GM19025 (cell line): Measurements from ENCODE around the gene ABTB2.
A peak's percentile ranks its signal among the peaks of the same experiment; 100 is the strongest.

Experiments used
- ATAC-seq: cut with Tn5 transposase; IDR thresholded peaks from one replicate; pipeline ENCODE4 v1.9.1; 2021; ENCODE audit warnings: mild to moderate bottlenecking, low read depth, moderate library complexity; ENCODE audit not compliant: unreplicated experiment

The ABTB2 gene

DNA sequence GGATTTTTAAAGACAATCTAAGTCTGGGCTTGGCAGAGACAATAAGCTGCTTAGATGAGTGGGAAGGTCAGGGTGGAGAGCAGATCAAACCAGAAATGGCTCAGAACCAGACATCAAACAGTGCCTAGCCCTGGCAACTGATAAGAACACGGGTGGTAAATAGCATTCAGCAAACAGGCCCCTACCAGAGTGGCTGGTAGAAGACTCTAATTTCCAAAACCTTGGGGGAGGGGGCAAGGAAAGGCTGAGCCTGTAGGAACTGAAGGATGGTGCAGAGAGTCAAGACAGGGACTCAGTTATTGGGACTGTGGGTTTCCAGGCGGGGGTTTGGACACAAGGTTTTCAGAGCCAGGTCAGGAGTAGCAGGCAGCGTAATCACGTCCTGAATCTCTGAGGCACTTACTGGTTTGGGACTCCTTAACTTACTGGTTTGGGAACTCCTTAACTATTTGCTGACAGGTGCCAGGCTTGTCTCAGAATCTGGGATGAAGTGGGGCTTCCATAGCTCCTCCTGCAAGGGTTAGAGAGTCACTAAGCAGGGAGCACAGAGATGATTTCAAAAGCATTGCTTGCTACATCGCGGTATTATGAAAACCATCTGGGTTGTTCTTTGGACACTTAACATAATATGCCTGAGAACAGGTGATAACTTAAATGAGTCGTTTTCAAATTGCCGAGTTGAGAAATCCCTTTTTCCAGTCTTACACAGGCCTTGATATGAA lies 5.7 kb upstream of the ABTB2 start:
- ATAC-seq, result no peak

DNA sequence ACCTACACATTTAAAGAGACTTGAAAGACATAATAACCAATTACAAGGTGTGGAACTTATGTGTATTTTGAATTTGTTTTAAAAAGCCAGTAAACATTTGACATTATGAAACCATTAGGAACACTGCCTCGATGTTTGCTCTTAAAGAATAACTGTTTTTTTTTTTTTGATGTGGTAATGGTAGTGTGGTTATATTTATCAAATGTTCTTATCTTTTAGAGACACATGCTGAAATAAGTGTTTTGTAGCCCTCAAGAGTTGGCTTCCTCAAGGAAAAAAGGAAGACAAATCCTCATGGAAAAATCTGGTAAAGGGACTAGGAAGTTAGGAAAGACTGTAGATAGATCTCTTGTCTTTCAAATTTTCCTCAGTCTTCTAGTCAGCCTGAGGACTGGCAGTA lies 2.2 kb upstream of the ABTB2 start:
- ATAC-seq, result no peak

DNA sequence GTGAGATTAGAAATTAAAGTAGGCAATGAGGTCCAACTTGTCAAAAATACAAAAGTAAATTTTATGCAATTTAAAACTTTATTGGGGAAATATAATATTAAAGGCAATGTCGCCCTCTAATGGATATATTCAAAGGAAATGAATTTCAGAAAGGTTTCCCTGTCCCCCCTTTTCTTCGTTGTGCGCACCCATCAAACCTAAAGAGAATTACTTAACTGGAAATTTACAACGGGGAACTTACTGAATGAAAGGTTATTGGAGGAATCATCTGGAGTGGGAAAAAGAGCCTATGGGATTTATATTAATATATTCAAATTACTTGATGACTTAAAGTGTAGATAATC lies 1.7 kb upstream of the ABTB2 start:
- ATAC-seq, result no peak

DNA sequence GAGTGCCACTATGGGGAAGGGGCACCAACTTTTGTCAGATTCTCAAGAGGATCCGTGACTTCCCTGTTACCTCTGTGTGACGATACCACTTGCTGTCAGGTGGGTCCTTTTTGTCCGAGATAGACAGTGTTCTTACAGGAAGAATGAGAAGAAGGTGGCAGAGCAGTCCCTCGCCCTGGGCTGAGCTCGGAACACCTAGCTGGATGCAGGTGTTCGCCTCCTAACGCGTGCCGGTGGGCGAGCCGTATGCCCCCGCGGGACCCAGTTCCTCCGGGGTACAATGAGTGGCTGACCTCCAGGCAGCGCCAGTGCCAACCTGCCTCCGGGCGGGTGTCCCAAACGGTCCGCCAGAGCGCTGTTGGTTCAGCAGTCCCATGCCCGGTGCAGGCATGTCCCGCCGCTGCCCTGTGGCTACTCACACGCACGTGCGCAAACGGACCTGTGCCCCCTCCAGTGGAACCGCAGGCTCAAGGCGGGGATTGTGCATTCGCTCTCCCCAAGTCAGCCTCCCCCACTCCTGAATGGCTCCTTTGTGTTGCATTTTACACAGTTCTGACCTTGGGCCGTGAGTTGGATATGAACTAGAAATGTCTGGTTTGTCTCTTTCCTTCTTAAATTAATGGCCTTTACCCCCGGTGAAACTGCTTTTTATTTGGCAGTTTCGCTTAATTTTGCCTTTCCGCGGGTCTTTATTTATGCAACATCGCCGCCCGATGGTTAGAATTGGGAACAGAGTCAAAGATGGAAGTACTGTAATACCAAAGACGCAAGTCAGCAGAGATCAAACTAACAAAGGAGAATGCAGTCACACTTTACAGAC lies 1.1 kb upstream of the ABTB2 start:
- no peak for ATAC-seq

DNA sequence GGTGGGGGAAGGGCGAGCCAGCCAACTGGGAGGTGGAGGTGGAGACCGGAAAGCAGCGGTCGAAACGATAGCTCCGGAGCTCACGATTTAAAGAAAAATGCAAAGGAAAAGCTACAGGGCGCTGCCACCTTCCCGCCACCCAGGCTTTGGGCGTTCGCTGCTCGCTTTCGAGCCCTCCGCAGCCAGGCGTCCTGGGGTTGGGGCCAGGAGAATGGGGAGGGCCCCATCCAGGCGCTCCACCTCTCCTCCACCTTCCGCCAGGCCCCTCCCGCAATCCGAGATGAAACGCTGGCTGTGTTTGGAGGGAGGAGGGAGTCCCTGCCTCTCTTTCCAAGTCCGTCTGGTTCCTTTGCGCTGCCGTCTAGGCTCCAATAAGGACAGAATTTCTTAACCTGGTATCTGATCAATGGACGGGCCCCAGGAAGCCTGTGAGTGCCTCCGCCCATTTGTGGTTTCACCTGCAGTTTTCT lies 483 bp upstream of the ABTB2 start:
- ATAC-seq, result no peak

DNA sequence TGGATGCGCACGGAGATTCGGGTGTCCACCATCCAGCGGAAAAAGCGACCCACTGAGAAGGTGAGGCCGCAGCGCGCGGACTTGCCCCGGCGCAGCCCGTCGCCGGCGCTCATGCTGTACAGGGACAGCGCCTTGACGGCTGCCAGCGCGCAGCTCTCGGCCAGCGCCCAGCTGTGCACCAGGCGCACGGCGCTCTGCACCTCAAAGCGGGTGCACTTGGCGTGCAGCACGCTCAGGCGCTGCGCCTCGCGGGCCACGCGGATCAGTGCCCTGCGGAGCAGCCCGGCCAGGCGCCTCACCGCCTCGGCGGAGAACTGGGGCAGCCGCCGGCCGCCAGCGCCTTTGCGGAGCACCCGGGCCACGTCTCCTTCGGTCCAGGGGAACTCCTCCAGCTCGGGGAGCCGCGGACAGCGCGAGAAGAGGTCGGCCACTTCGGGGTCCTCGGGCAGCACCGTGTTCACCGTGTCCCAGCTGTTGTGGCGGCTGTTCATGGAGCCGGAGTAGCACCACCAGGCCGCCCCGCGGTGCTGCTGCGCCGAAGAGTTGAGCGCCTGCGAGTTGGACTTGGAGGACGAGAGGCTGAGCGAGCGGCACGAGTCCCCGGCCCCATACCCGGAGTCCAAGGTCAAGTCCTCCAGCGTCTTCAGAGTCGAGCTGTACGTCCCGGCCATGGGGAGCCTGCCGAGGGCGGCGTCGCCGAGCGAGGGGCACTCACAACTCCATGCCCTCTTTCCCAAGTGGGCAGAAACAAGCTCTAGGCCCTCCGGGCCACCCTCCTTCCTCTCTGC lies 703 bp downstream of the ABTB2 start:
- no peak for ATAC-seq

DNA sequence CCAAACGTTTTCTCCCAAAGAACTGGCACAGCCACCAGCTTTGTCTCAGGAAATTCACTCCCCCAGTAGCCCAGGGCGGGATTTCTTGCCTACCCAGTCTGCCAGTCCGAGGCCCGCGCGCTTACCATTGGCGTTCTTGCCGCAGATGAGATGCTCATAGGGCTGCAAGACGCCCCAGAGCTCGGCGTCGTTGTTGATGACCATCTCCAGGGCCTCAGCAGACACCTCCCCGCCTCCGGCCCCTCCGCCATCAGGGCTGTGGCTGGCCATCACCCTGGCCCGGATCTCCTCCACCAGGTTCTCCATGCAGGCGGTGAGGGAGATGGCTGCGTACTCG lies 1.3 kb downstream of the ABTB2 start:
- ATAC-seq, result no peak

DNA sequence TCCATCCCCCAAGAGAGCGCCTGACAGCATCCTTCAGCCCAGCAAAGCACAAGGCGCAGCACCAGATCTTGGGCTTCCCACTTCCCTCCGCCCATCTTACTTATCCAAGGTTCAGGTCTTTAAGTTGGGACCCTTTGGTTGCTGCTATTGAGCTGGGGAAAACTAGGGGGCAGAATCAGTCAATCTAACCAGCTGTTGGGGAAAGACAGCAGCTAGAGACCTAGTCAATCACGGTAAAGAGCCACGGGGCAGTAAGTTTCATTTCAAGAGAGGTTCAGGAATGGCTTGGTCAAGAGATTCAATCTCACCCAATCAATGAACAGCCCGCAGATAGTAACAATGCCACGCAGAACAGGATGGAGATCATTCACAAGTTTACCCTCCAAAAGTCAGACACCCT lies 1.7 kb downstream of the ABTB2 start:
- ATAC-seq, result no peak

DNA sequence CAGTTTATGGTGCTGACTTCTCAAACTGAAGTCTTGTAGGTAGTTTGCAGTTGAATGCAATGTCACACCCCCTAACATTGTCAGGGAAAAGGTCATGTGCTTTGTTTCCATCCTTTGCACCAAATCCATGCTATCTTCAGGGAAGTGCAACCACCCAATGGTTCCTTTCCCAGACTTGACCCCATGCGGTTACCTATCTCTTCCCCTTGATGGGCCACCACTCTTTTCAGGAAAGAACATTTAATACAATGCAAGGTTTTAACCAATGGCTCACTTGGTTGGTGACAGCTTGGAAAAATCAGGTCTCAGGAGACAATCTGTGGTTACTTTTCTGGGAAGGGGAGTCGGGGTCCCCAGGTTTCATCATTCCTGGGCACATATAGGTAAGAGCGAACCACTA lies 2.1 kb downstream of the ABTB2 start:
- ATAC-seq, result no peak

DNA sequence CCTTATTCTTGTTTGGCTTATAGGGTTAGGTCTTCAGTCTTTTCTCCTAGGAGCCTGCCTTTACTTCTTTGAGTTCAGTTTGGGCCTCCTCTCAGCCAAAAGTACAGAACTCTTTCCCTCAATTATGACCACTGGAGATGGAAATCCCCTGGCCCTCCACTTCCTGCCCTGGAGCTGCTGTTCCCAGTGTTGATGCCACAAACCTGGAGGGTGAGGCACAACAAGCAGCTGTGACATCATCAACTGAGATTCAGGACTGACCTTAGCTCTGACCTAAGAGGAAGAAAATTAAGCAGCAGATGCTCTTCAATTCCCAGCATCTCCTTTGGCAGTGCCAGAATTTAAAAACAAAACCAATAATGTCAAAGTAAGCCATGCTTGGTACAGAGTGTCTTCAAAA lies 3.0 kb downstream of the ABTB2 start:
- ATAC-seq, result no peak

DNA sequence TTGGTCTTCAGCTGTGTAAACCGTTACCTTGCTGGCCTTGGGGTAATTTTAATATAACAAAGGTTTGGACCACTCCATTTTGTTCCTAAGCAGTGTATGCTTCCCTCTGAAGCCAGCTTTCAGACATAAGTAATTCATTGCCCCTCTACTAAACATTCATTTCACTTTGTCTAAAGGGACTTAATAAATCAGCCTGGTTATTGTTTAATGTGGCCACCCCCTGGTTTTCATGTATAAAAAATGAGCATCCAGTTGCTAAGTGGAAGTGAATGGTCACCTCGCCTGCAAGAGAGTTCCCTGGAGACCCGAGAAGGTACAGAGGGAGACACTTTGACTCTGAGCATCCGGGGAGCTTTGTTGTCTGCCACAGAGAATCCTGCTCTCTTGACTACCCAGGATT lies 3.9 kb downstream of the ABTB2 start:
- no peak for ATAC-seq

DNA sequence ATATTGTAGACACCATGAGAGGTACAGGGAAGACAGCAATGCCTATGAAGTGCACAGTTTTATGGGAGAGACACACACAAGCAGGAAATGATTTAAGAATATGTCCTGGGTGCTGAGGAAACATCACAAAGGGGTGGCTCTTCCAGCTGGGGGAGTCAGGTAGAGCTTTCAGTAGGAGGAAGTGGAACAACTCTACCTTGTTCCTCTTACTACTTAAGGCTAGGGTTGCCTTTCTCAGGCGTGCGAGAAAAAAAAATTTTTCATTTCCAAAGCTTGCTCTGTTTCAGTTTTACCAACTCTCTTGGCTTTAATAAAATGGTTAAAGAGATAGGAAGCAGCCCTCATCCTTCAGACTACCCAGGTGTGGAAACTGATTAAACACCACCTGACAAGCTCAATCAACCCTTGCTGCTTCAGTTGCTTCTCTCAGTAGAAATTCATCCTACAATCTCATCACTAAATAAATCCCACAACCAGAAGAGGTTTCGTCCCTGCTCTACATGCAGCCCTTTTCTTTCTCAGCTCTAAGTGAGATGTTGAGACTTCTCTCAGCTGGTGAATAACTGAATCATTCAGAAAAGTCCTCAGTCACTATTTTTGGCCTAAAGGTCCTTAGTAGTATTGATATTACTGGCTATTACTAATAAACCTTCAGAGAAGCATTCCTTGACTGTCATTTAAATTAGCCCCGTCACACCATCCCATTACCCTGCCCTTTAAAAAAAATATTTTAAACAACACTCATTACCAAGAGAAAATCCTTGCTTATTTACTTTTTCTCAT lies 5.9 kb downstream of the ABTB2 start:
- peak; percentile 52 for ATAC-seq

DNA sequence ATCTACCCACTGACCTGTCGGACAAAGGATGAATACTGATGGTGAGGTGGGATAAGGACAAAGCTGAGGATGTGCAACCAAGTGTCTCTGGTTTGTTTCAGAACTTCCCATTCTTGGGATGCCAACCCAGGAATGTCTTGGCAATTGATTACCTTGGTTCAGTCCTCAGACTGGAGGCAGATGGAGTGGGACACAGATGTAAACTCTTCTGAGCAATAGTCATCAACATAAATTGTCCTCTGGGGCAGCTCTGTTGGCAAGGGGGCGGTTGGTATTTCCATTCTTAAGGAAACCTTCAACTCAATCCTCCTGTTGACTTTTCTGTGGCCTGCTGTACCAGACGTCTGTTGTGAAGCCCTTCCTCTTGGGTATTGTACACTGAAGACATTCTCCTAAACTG lies 6.8 kb downstream of the ABTB2 start:
- no peak for ATAC-seq

DNA sequence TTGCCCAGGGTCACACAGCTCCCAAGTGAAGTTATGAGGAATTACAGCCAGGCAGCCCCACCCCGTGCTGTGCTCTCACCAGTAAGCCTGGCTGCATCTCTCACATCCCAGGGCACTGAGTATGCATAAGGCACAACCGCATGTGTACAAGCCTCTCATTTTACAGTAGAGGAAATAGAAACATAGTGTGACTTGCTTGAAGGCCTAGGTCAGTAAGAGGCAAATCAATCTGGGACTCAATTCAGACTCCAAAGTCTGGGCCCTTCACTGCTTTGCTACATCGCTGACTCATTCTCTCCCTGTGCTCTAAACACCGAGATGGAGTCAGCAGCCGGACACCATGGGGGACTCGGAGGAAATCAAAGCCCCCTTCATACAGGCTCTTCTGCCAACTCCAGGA lies 7.9 kb downstream of the ABTB2 start:
- ATAC-seq, result no peak

DNA sequence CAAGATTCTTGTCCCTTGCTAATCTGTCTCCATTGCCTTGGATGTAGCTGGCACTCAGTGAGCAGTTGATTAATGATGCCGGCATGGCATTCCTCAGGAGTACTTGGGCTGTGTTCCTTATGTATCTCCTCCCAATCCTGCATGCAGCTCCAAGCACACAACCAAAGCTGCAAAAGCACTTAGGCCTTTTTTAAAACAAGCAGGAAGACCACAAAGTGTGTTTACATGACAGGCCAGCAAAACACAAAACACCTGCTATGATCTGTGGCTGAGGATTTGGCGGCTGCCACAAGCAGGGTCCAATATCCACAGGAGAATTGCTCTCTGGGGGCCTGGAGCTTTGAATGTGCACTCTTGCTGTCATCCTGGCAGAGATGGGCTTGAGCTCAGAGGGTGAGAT lies 8.9 kb downstream of the ABTB2 start:
- no peak for ATAC-seq

DNA sequence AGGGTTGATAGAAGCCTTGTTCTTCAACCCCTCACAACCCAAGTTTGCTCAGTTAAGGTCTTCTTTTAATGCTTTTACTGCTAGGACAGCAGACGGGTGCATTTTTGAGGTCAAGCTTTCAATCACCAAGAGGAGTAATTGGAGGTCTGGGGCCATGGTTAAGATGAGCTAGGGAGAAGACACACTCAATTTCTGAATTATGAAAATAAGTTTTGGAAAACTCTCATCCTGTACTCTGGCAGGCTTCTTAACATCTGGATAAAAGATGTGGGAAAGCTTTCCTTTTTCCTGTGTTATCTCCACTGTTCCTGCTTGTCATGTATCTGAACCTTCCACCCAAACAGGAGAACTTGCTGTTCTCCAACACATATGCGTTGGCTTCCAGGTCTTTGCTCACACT lies 9.7 kb downstream of the ABTB2 start:
- no peak for ATAC-seq

DNA sequence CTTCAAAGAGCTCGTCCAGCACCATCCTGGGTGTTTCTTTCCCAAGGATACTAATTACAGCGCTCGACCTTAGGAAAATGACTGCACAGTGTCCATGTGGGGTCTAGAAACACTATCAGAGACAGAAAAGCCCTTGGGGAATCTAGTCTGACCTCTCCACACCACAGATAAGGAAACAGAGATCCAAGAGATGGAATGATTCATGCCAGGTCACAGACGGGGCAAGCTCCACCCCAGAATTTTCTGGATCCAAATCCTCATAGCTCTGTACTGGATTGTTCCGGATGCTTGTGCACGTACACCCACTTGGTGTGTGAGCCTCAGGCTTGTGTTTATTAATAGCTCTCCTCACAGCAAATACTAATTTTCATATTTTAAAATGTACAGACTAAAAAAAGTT lies 11.3 kb downstream of the ABTB2 start:
- ATAC-seq, result no peak

DNA sequence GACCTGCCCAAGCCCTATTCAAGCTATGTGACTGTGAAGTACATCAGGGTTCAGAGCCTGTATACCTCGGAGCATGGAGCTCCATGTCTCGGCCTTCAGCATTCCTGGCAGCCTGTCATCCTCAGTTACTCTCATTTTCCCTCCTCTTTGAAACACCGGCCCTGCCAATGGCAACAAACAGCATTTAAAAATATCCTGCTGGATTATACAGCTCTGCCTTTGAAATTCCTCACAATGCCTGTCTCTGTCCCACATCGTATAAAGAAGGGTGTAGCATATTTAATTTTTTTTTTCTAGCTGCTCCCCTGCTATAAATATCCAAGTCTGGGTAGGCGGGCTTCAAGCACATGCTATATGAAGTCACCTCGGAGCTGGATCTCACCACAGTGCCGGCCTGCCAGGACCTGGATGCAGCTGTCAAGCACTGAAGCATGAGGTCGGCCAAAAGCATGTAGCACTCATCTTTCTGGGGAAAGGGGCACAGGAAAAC lies 11.8 kb downstream of the ABTB2 start:
- no peak for ATAC-seq

DNA sequence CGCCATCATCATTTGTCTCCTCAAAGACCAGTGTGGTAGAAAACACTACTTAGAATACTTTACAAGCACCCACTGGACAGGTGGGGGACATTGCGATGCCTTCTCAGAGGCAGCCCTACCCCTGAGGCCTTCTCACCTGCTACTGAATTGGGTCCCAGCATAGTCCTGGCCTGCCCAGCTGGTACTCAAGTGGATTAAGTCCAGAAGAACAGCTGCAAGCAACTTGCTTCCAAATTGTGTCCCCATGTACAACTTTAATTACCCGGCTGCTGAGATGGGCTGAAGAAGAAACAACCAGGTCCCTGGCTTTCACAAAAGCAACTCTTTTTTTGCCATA lies 12.3 kb downstream of the ABTB2 start:
- ATAC-seq, result no peak

DNA sequence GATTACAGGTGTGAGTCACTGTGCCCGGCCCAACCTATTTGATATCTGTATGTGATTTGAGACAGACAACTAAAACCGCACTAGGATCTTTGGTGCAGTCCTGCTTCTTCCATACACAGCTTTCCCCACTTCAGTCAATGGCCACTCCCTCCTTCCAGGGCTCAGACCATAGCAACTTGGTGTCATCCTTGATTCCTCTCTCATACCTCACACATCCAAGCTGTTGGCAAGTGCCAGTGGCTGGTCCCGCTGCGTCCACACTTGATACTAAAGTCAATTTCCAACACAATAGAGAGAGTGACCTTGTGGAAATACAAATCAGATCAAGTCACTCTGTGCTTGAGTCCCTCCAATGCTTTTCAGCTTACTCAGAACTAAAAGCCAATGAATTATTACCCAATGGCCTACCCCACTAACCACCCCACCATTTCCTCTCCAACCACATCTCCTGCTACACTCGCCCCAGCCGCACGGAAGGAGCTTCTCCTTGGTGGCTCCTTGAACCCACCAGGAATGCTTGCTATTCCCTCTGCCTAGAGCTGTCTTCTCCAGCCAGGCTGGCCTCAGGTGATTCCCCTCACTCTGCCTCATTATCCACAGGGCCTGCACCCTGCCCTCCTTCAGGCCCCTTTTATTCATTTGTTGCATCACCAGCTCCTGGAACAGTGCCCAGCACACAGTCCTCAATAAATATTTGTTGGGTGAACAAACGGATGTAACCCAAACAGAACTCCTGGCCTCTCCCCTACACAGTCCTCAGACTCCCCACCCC lies 12.9 kb downstream of the ABTB2 start:
- ATAC-seq, result no peak
